Measurements from ENCODE around the gene PMM2.
"Not testable (repeated sequence)": the region's sequence is repeated elsewhere in the genome, so short reads cannot be mapped to it uniquely, and the experiment has no call there.

The PMM2 gene

GRCh38 chr16:8832717-8833105, 35.1 kb downstream of the PMM2 start:
- no peak for DNase-seq
- H4K91ac ChIP-seq (ENCODE audit: low read length) = no peak overlapping the region
- peaks cover 2% of the 10 kb centered on the region for H3K4me1 ChIP-seq (ENCODE audit: control insufficient read depth, insufficient read depth, low read depth, low read length)
- H3K14ac ChIP-seq (ENCODE audit: low read length in 2 of 2) = no peak overlapping the region
- H2BK120ac ChIP-seq (ENCODE audit: low read depth, low read length) = no peak overlapping the region
- H3K4me2 ChIP-seq (ENCODE audit: low read length, poor library complexity, severe bottlenecking) = no peak overlapping the region
- WGBS = 85% methylated on average over 16 of the region's 16 CpGs
- peaks cover 28% of the 10 kb centered on the region for H3K79me1 ChIP-seq (replicated peaks; ENCODE audit: low read length, poor library complexity, severe bottlenecking)
- no peak overlapping the region for H2AFZ ChIP-seq (ENCODE audit: low read depth, low read length)
- no peak overlapping the region for H3K18ac ChIP-seq (ENCODE audit: low read depth in 1 of 2, low read length in 2 of 2)
- H2AK5ac ChIP-seq (ENCODE audit: low read length, severe bottlenecking) = no peak overlapping the region
- H3K9ac ChIP-seq (ENCODE audit: low read length) = no peak overlapping the region
- no peaks in the 10 kb centered on the region for H3K9me3 ChIP-seq (ENCODE audit: control insufficient read depth, low read length)
- no peaks in the 10 kb centered on the region for H3K27me3 ChIP-seq (ENCODE audit: control insufficient read depth in 1 of 2, insufficient read depth in 1 of 2, low read length in 2 of 2)
- no peak overlapping the region for H2BK5ac ChIP-seq (ENCODE audit: low read depth, low read length, poor library complexity, severe bottlenecking)
- no peak overlapping the region for H2BK12ac ChIP-seq (ENCODE audit: low read length in 2 of 2)
- H4K8ac ChIP-seq (ENCODE audit: low read length) = no peak overlapping the region
- H3K4ac ChIP-seq (ENCODE audit: low read depth in 1 of 2, low read length in 2 of 2) = no peak overlapping the region
- H3K23ac ChIP-seq (ENCODE audit: low read length in 2 of 2) = peak overlapping the region in 1 of 2 experiments; percentile 29
- no peak overlapping the region for H2BK15ac ChIP-seq (ENCODE audit: low read depth, poor library complexity, severe bottlenecking)
- no peak overlapping the region for H3K27ac ChIP-seq (ENCODE audit: low read length, poor library complexity, severe bottlenecking)
- no peak overlapping the region for H3K4me3 ChIP-seq (ENCODE audit: insufficient read depth in 1 of 2, low read depth in 1 of 2, low read length in 2 of 2)
- peaks cover 32 to 48% of the 10 kb centered on the region in 2 experiments for H3K36me3 ChIP-seq (ENCODE audit: control insufficient read depth in 1 of 2, insufficient read depth in 2 of 2, low read depth in 1 of 2, low read length in 2 of 2)

GRCh38 chr16:8836797-8837196, 39.2 kb downstream of the PMM2 start:
- H4K8ac ChIP-seq (ENCODE audit: low read length); DNase-seq; H3K18ac ChIP-seq (ENCODE audit: low read depth in 1 of 2, low read length in 2 of 2); H2BK120ac ChIP-seq (ENCODE audit: low read depth, low read length); H2BK15ac ChIP-seq (ENCODE audit: low read depth, poor library complexity, severe bottlenecking); H4K91ac ChIP-seq (ENCODE audit: low read length); H3K4me2 ChIP-seq (ENCODE audit: low read length, poor library complexity, severe bottlenecking); H3K27ac ChIP-seq (ENCODE audit: low read length, poor library complexity, severe bottlenecking); H3K4ac ChIP-seq (ENCODE audit: low read depth in 1 of 2, low read length in 2 of 2); H2BK12ac ChIP-seq (ENCODE audit: low read length in 2 of 2); H2BK5ac ChIP-seq (ENCODE audit: low read depth, low read length, poor library complexity, severe bottlenecking); H3K14ac ChIP-seq (ENCODE audit: low read length in 2 of 2); H2AK5ac ChIP-seq (ENCODE audit: low read length, severe bottlenecking); H3K23ac ChIP-seq (ENCODE audit: low read length in 2 of 2); H3K4me3 ChIP-seq (ENCODE audit: insufficient read depth in 1 of 2, low read depth in 1 of 2, low read length in 2 of 2); H2AFZ ChIP-seq (ENCODE audit: low read depth, low read length); H3K9me3 ChIP-seq (ENCODE audit: control insufficient read depth, low read length); H3K9ac ChIP-seq (ENCODE audit: low read length); H3K27me3 ChIP-seq (ENCODE audit: control insufficient read depth in 1 of 2, insufficient read depth in 1 of 2, low read length in 2 of 2); H3K4me1 ChIP-seq (ENCODE audit: control insufficient read depth, insufficient read depth, low read depth, low read length): not testable (repeated sequence)
- H3K36me3 ChIP-seq (ENCODE audit: control insufficient read depth in 1 of 2, insufficient read depth in 2 of 2, low read depth in 1 of 2, low read length in 2 of 2) = peaks cover 12 to 14% of the 10 kb centered on the region in 2 experiments
- peaks cover 12% of the 10 kb centered on the region for H3K79me1 ChIP-seq (replicated peaks; ENCODE audit: low read length, poor library complexity, severe bottlenecking)
- 72% methylated on average over 7 of the region's 7 CpGs for WGBS

GRCh38 chr16:8837594-8837993, 40.0 kb downstream of the PMM2 start:
- H2BK5ac ChIP-seq (ENCODE audit: low read depth, low read length, poor library complexity, severe bottlenecking); H3K4me3 ChIP-seq (ENCODE audit: insufficient read depth in 1 of 2, low read depth in 1 of 2, low read length in 2 of 2); H4K8ac ChIP-seq (ENCODE audit: low read length); H3K14ac ChIP-seq (ENCODE audit: low read length in 2 of 2); H2BK12ac ChIP-seq (ENCODE audit: low read length in 2 of 2); H3K23ac ChIP-seq (ENCODE audit: low read length in 2 of 2); H2AFZ ChIP-seq (ENCODE audit: low read depth, low read length); H2AK5ac ChIP-seq (ENCODE audit: low read length, severe bottlenecking); H2BK120ac ChIP-seq (ENCODE audit: low read depth, low read length); H3K9ac ChIP-seq (ENCODE audit: low read length); H2BK15ac ChIP-seq (ENCODE audit: low read depth, poor library complexity, severe bottlenecking); DNase-seq; H3K18ac ChIP-seq (ENCODE audit: low read depth in 1 of 2, low read length in 2 of 2); H3K9me3 ChIP-seq (ENCODE audit: control insufficient read depth, low read length); H3K4ac ChIP-seq (ENCODE audit: low read depth in 1 of 2, low read length in 2 of 2); H3K27ac ChIP-seq (ENCODE audit: low read length, poor library complexity, severe bottlenecking); H4K91ac ChIP-seq (ENCODE audit: low read length); H3K79me1 ChIP-seq (replicated peaks; ENCODE audit: low read length, poor library complexity, severe bottlenecking); H3K4me1 ChIP-seq (ENCODE audit: control insufficient read depth, insufficient read depth, low read depth, low read length); H3K4me2 ChIP-seq (ENCODE audit: low read length, poor library complexity, severe bottlenecking); H3K36me3 ChIP-seq (ENCODE audit: control insufficient read depth in 1 of 2, insufficient read depth in 2 of 2, low read depth in 1 of 2, low read length in 2 of 2); H3K27me3 ChIP-seq (ENCODE audit: control insufficient read depth in 1 of 2, insufficient read depth in 1 of 2, low read length in 2 of 2): not testable (repeated sequence)
- 95% methylated on average over 15 of the region's 15 CpGs for WGBS

DNA sequence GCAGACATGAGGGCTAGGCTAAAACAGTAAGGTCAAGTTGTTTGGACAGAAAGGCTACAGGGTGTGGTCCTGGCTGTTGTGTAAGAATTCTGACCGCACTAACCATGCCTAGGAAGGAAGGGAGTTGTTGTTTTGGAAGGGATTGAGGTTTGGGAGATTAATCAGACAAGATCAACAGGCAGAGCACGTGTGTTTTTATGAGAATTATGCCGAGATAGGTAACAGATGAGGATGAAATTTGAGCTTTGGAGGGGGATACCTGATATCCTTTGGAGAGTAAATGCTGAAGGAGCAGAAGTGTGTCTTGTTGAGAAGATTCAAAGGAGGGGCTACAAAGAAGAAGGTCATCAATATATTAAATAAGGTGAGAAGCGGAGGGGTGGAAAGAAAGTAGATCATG, 44.4 kb downstream of the PMM2 start:
- H4K91ac ChIP-seq (ENCODE audit: low read length); H3K4me1 ChIP-seq (ENCODE audit: control insufficient read depth, insufficient read depth, low read depth, low read length); H2BK15ac ChIP-seq (ENCODE audit: low read depth, poor library complexity, severe bottlenecking); H3K4ac ChIP-seq (ENCODE audit: low read depth in 1 of 2, low read length in 2 of 2); H2AK5ac ChIP-seq (ENCODE audit: low read length, severe bottlenecking); H3K79me1 ChIP-seq (replicated peaks; ENCODE audit: low read length, poor library complexity, severe bottlenecking); H3K27me3 ChIP-seq (ENCODE audit: control insufficient read depth in 1 of 2, insufficient read depth in 1 of 2, low read length in 2 of 2); H4K8ac ChIP-seq (ENCODE audit: low read length); H2BK120ac ChIP-seq (ENCODE audit: low read depth, low read length); H3K18ac ChIP-seq (ENCODE audit: low read depth in 1 of 2, low read length in 2 of 2); H3K23ac ChIP-seq (ENCODE audit: low read length in 2 of 2); DNase-seq; H2BK5ac ChIP-seq (ENCODE audit: low read depth, low read length, poor library complexity, severe bottlenecking); H2AFZ ChIP-seq (ENCODE audit: low read depth, low read length); H3K4me2 ChIP-seq (ENCODE audit: low read length, poor library complexity, severe bottlenecking); H2BK12ac ChIP-seq (ENCODE audit: low read length in 2 of 2); H3K27ac ChIP-seq (ENCODE audit: low read length, poor library complexity, severe bottlenecking); H3K14ac ChIP-seq (ENCODE audit: low read length in 2 of 2); H3K9me3 ChIP-seq (ENCODE audit: control insufficient read depth, low read length): not testable (repeated sequence)
- H3K4me3 ChIP-seq (ENCODE audit: insufficient read depth in 1 of 2, low read depth in 1 of 2, low read length in 2 of 2) = peak overlapping the region in 1 of 2 experiments; percentile 55
- peaks cover 12 to 16% of the 10 kb centered on the region in 2 experiments for H3K36me3 ChIP-seq (ENCODE audit: control insufficient read depth in 1 of 2, insufficient read depth in 2 of 2, low read depth in 1 of 2, low read length in 2 of 2)
- H3K9ac ChIP-seq (ENCODE audit: low read length) = peak overlapping the region; percentile 41
- WGBS = 89% methylated on average over 4 of the region's 4 CpGs
